ENCODE results near the gene LHX8. TPM values are rescaled to one million over a fixed set of nuclear protein-coding genes. Genes with fewer than 3 reads are reported as not detected.

LHX8 gene
- total and polyA plus RNA-seq, 12 donors = not detected

DNA sequence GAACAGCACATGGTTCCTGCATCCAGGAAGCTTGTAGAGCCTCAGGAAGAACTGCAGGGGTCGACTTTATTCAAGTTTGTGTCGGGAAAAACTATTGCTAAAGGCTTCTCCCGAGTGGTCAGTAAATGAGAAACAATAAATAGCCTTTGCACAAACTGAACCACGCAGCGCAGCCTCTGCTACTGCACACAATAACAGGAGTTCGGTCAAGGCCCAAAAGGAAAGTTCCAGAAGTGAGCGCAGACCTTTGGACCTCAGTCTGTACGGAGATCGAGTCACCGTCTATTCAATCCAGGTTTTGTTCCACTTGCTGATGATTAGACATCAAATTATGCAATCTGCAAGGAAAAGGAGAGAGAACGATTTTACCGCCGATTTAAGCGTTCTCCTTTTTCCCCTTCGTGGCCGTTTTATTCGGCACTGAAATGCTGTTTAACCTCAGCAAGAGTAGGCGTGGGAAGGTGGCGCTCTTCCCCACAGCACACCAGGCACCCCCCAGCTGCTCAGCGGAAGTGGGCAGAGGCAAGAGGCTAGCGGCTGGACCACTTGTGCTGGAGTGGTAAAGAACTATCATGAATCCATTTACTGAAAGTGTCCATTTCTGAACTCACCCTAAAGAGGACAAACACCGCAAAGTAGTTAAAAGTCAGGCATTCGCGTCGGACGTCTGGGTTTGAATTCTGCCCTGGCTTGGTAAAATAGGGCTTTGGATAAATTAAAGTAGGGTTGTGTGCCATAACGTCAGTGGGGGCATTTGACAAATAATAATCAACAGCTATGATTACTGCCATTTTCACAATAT lies 6.1 kb upstream of the LHX8 start:
- 6 to 9% methylated on average over 27 of the region's 27 CpGs for WGBS, 2 donors
- H3K4me3 ChIP-seq = no peak overlapping the region
- no peak overlapping the region for H3K27ac ChIP-seq
- intact Hi-C loops (cut with DNase I) = no loop called here
- peaks cover 0 to 18% (median 0%) of the 10 kb centered on the region in 9 donors for H3K4me1 ChIP-seq
- peaks cover 27 to 100% (median 99%) of the 10 kb centered on the region in 7 donors for H3K27me3 ChIP-seq
- no peak for ATAC-seq
- H3K9me3 ChIP-seq = no peaks in the 10 kb centered on the region
- DNase-seq = no peak
- no peaks in the 10 kb centered on the region for H3K36me3 ChIP-seq
- TF ChIP-seq, protein P1, sequence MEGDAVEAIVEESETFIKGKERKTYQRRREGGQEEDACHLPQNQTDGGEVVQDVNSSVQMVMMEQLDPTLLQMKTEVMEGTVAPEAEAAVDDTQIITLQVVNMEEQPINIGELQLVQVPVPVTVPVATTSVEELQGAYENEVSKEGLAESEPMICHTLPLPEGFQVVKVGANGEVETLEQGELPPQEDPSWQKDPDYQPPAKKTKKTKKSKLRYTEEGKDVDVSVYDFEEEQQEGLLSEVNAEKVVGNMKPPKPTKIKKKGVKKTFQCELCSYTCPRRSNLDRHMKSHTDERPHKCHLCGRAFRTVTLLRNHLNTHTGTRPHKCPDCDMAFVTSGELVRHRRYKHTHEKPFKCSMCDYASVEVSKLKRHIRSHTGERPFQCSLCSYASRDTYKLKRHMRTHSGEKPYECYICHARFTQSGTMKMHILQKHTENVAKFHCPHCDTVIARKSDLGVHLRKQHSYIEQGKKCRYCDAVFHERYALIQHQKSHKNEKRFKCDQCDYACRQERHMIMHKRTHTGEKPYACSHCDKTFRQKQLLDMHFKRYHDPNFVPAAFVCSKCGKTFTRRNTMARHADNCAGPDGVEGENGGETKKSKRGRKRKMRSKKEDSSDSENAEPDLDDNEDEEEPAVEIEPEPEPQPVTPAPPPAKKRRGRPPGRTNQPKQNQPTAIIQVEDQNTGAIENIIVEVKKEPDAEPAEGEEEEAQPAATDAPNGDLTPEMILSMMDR (IDR thresholded peaks at IDR 0.05) = no peak

DNA sequence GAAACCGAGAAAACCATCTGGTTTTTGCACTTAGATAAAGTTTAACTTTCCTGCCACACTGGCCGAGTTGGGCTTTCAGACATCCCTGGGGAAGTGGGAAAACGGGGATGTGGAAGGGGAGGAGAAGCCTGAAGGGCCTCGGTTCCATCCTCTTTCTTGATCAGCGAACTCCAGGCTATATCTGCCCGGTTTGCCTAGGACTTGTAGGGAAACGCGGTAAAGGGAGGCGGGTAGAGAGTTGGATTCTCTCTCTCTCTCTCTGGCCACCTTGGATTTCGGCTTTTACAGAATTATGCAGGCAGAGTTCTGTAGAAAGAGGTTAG lies 4.6 kb upstream of the LHX8 start:
- DNase-seq = no peak
- H3K4me3 ChIP-seq = no peak overlapping the region
- TF ChIP-seq, protein P1 (IDR thresholded peaks at IDR 0.05) = no peak
- 3 to 6% methylated on average over 10 of the region's 10 CpGs for WGBS, 2 donors
- intact Hi-C loops (cut with DNase I) = no loop called here
- no peaks in the 10 kb centered on the region for H3K9me3 ChIP-seq
- peaks cover 30 to 100% (median 100%) of the 10 kb centered on the region in 7 donors for H3K27me3 ChIP-seq
- no peak for ATAC-seq
- no peak overlapping the region for H3K27ac ChIP-seq
- no peaks in the 10 kb centered on the region for H3K36me3 ChIP-seq
- peaks cover 0 to 23% (median 3%) of the 10 kb centered on the region in 9 donors for H3K4me1 ChIP-seq

DNA sequence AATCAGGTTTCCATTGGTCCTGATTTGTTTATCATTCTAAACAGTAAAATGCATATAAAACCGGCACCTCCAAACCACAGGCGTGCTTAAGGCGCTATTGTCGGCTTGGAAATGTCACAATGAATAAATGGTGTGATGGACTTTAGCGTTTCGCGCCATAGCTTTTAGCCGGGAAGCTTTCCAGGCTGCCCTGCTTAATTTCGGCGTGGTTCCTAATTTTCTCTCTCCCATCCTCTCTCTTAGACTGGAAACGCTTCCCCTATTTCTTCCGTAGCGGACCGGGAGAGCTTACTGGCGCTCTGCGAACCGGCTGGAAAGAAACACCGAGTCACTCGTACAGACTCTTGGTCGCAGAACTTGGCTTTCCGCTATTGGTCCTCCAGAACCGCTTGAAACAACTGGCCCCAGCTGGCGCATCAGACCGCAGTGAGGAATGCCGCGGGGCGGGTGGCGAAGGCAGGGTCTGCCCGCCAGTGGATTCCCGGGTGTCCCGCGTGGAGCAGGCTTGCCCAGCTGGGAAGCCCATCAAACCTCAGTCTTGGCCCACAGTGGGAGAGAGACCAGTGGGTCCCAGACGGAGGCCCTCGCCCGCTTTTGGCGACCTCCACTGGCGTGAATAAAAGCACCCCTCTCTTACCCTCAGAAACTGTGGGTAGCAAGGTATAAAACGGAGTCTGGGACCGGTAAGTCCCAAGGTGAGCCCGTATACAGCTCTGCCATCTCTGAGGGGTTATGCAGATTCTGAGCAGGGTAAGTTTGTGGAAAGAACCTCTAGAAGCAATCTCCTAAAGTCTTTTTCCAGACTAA lies 4.0 kb upstream of the LHX8 start:
- DNase-seq = no peak
- Histone ChIP-seq H3K27me3 (peaks cover 36 to 100% (median 100%) of the 10 kb centered on the region in 7 donors), H3K4me3 (no peak overlapping the region), H3K36me3 (no peaks in the 10 kb centered on the region), H3K27ac (no peak overlapping the region), H3K9me3 (no peaks in the 10 kb centered on the region), H3K4me1 (peaks cover 0 to 28% (median 8%) of the 10 kb centered on the region in 9 donors)
- ATAC-seq = no peak
- intact Hi-C loops (cut with DNase I) = no loop called here
- 3% methylated on average over 40 of the region's 40 CpGs for WGBS, 2 donors
- TF ChIP-seq, protein P1 (IDR thresholded peaks at IDR 0.05) = no peak

GRCh38 chr1:75130865-75131564 lies 3.2 kb upstream of the LHX8 start:
- peaks cover 3 to 32% (median 15%) of the 10 kb centered on the region in 9 donors for H3K4me1 ChIP-seq
- H3K27ac ChIP-seq = no peak overlapping the region
- TF ChIP-seq, protein P1 (IDR thresholded peaks at IDR 0.05) = no peak
- peaks cover 42 to 100% (median 100%) of the 10 kb centered on the region in 7 donors for H3K27me3 ChIP-seq
- ATAC-seq (no peak), DNase-seq (no peak)
- no peaks in the 10 kb centered on the region for H3K9me3 ChIP-seq
- H3K4me3 ChIP-seq = no peak overlapping the region
- no peaks in the 10 kb centered on the region for H3K36me3 ChIP-seq
- 3 to 4% methylated on average over 36 of the region's 36 CpGs for WGBS, 2 donors
- intact Hi-C loops (cut with DNase I) = no loop called here

All from heart right ventricle (tissue), 16 donors.